ENCODE measurements around the gene PRELID3B.
A peak's percentile ranks its signal among the peaks of the same experiment; 100 is the strongest.

The PRELID3B gene

GRCh38 chr20:59042151-59042795 lies at the start of gene PRELID3B:
PRELID3B (minus strand) TSS chr20:59042786; CDS start chr20:59042730, 56 bp downstream.
- no peak for DNase-seq

- peak; percentile 73 to 87 for DNase-seq
These were observed 45.3 kb upstream of the PRELID3B start for GRCh38 chr20:59087829-59088433.

GRCh38 chr20:59086923-59087322 lies 44.3 kb upstream of the PRELID3B start:
- no peak for DNase-seq

GRCh38 chr20:59084041-59084850 lies 41.7 kb upstream of the PRELID3B start:
- DNase-seq: no peak

- DNase-seq: no peak
These were observed 40.4 kb upstream of the PRELID3B start for GRCh38 chr20:59082981-59083380.

- no peak for DNase-seq
These were observed 39.6 kb upstream of the PRELID3B start for GRCh38 chr20:59082077-59082740.

- no peak for DNase-seq
These were observed 38.5 kb upstream of the PRELID3B start for GRCh38 chr20:59081036-59081435.

GRCh38 chr20:59078231-59078630 lies 35.6 kb upstream of the PRELID3B start:
- DNase-seq: no peak

- no peak for DNase-seq
These were observed 35.1 kb upstream of the PRELID3B start for GRCh38 chr20:59077705-59078104.

- DNase-seq: no peak
These were observed 33.4 kb upstream of the PRELID3B start for GRCh38 chr20:59075934-59076508.

- no peak for DNase-seq
These were observed 31.9 kb upstream of the PRELID3B start for GRCh38 chr20:59074456-59074855.

- no peak for DNase-seq
These were observed 31.0 kb upstream of the PRELID3B start for GRCh38 chr20:59073582-59073981.

GRCh38 chr20:59071216-59071615 lies 28.6 kb upstream of the PRELID3B start:
- DNase-seq: no peak

- DNase-seq: no peak
These were observed 26.4 kb upstream of the PRELID3B start for GRCh38 chr20:59069026-59069425.

- DNase-seq: no peak
These were observed 25.9 kb upstream of the PRELID3B start for GRCh38 chr20:59068534-59068933.

GRCh38 chr20:59064214-59064722 lies 21.7 kb upstream of the PRELID3B start:
- no peak for DNase-seq

GRCh38 chr20:59063358-59064213 lies 21.0 kb upstream of the PRELID3B start:
- no peak for DNase-seq

- no peak for DNase-seq
These were observed 19.5 kb upstream of the PRELID3B start for GRCh38 chr20:59062081-59062480.

- DNase-seq: no peak
These were observed 12.7 kb upstream of the PRELID3B start for GRCh38 chr20:59055302-59055701.

- DNase-seq: no peak
These were observed 9.1 kb upstream of the PRELID3B start for GRCh38 chr20:59051666-59052185.

GRCh38 chr20:59050437-59050836 lies 7.9 kb upstream of the PRELID3B start:
- no peak for DNase-seq

GRCh38 chr20:59048681-59049030 lies 6.1 kb upstream of the PRELID3B start:
- DNase-seq: no peak

Data from stimulated activated CD4-positive, alpha-beta T cell treated with anti-CD3 and anti-CD28 coated beads, Interleukin-4, amount 100 ng/mL, for 4 hours (primary cell).